Measurements from ENCODE around the gene ADARB2.
"Not testable (repeated sequence)": the region's sequence is repeated elsewhere in the genome, so short reads cannot be mapped to it uniquely, and the experiment has no call there.

ADARB2 gene

GRCh38 chr10:1538121-1538520, 199.2 kb downstream of the ADARB2 start:
- Histone ChIP-seq H3K4me3 (ENCODE audit: severe bottlenecking) (no peak overlapping the region), H3K36me3 (ENCODE audit: low read depth) (no peaks in the 10 kb centered on the region), H3K27ac (ENCODE audit: poor library complexity, severe bottlenecking) (no peak overlapping the region), H3K9me3 (ENCODE audit: severe bottlenecking) (no peaks in the 10 kb centered on the region), H3K27me3 (ENCODE audit: insufficient read depth, poor library complexity, severe bottlenecking) (no peaks in the 10 kb centered on the region), H3K4me1 (ENCODE audit: insufficient read depth, poor library complexity, severe bottlenecking) (no peaks in the 10 kb centered on the region)
- no peak for ATAC-seq (ENCODE audit: low read depth)
- no peak for DNase-seq (ENCODE audit: low spot score)
- TF ChIP-seq, protein P1, sequence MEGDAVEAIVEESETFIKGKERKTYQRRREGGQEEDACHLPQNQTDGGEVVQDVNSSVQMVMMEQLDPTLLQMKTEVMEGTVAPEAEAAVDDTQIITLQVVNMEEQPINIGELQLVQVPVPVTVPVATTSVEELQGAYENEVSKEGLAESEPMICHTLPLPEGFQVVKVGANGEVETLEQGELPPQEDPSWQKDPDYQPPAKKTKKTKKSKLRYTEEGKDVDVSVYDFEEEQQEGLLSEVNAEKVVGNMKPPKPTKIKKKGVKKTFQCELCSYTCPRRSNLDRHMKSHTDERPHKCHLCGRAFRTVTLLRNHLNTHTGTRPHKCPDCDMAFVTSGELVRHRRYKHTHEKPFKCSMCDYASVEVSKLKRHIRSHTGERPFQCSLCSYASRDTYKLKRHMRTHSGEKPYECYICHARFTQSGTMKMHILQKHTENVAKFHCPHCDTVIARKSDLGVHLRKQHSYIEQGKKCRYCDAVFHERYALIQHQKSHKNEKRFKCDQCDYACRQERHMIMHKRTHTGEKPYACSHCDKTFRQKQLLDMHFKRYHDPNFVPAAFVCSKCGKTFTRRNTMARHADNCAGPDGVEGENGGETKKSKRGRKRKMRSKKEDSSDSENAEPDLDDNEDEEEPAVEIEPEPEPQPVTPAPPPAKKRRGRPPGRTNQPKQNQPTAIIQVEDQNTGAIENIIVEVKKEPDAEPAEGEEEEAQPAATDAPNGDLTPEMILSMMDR (IDR thresholded peaks at IDR 0.05; ENCODE audit: poor library complexity, severe bottlenecking), result no peak

GRCh38 chr10:1537449-1537848, 199.9 kb downstream of the ADARB2 start:
- H3K4me3 ChIP-seq (ENCODE audit: severe bottlenecking); DNase-seq (ENCODE audit: low spot score); H3K27ac ChIP-seq (ENCODE audit: poor library complexity, severe bottlenecking); H3K36me3 ChIP-seq (ENCODE audit: low read depth); H3K27me3 ChIP-seq (ENCODE audit: insufficient read depth, poor library complexity, severe bottlenecking); H3K4me1 ChIP-seq (ENCODE audit: insufficient read depth, poor library complexity, severe bottlenecking); H3K9me3 ChIP-seq (ENCODE audit: severe bottlenecking); ATAC-seq (ENCODE audit: low read depth): not testable (repeated sequence)

DNA sequence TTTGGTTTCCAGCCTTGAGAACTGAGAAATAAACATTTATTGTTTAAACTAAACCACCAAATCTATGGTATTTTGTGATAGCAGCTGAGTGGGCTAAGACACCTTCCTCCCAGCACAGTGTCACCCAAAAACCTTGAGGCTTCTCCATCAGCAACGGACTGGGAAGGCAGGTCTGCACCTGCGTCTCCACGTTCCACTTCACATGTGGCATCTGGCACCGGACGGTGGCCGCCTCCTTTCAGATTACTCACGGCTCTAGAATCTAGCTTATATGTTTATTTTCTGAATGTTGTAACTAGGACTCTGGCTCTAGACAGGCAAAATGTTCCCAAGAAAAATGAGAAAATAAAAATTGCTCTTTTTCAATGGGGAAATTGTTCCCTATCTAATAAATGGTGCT, 201.0 kb downstream of the ADARB2 start:
- H3K36me3 ChIP-seq (ENCODE audit: low read depth), result no peaks in the 10 kb centered on the region
- H3K27me3 ChIP-seq (ENCODE audit: insufficient read depth, poor library complexity, severe bottlenecking), result no peaks in the 10 kb centered on the region
- H3K9me3 ChIP-seq (ENCODE audit: severe bottlenecking), result no peaks in the 10 kb centered on the region
- H3K27ac ChIP-seq (ENCODE audit: poor library complexity, severe bottlenecking), result no peak overlapping the region
- DNase-seq (ENCODE audit: low spot score) (no peak), ATAC-seq (ENCODE audit: low read depth) (0 out of 3 replicates have a peak, but pooled peaks have one; percentile 27)
- no peaks in the 10 kb centered on the region for H3K4me1 ChIP-seq (ENCODE audit: insufficient read depth, poor library complexity, severe bottlenecking)
- no peak overlapping the region for H3K4me3 ChIP-seq (ENCODE audit: severe bottlenecking)
- TF ChIP-seq, protein P1 (IDR thresholded peaks at IDR 0.05; ENCODE audit: poor library complexity, severe bottlenecking), result no peak

- Histone ChIP-seq H3K9me3 (ENCODE audit: severe bottlenecking) (no peaks in the 10 kb centered on the region), H3K36me3 (ENCODE audit: low read depth) (no peaks in the 10 kb centered on the region), H3K4me1 (ENCODE audit: insufficient read depth, poor library complexity, severe bottlenecking) (no peaks in the 10 kb centered on the region), H3K27me3 (ENCODE audit: insufficient read depth, poor library complexity, severe bottlenecking) (no peaks in the 10 kb centered on the region), H3K4me3 (ENCODE audit: severe bottlenecking) (no peak overlapping the region), H3K27ac (ENCODE audit: poor library complexity, severe bottlenecking) (no peak overlapping the region)
- no peak for DNase-seq (ENCODE audit: low spot score)
- TF ChIP-seq, protein P1 (IDR thresholded peaks at IDR 0.05; ENCODE audit: poor library complexity, severe bottlenecking), result no peak
- ATAC-seq (ENCODE audit: low read depth), result no peak
Observed at GRCh38 chr10:1535301-1535965, 201.9 kb downstream of the ADARB2 start.

- Histone ChIP-seq H3K36me3 (ENCODE audit: low read depth) (no peaks in the 10 kb centered on the region), H3K4me1 (ENCODE audit: insufficient read depth, poor library complexity, severe bottlenecking) (no peaks in the 10 kb centered on the region), H3K4me3 (ENCODE audit: severe bottlenecking) (no peak overlapping the region), H3K27ac (ENCODE audit: poor library complexity, severe bottlenecking) (no peak overlapping the region), H3K27me3 (ENCODE audit: insufficient read depth, poor library complexity, severe bottlenecking) (no peaks in the 10 kb centered on the region), H3K9me3 (ENCODE audit: severe bottlenecking) (no peaks in the 10 kb centered on the region)
- DNase-seq (ENCODE audit: low spot score) (no peak), ATAC-seq (ENCODE audit: low read depth) (no peak)
- TF ChIP-seq, protein P1 (IDR thresholded peaks at IDR 0.05; ENCODE audit: poor library complexity, severe bottlenecking), result no peak
Observed at GRCh38 chr10:1534820-1535219, 202.5 kb downstream of the ADARB2 start.

All from RWPE2 (cell line).